DMS53 (cell line): ENCODE measurements around the gene UMOD.

Source experiments
- DNase-seq: peaks from one replicate; lab custom pipeline; 2025; lab: John Stamatoyannopoulos, UW

The UMOD gene

GRCh38 chr16:20364051-20364450, 11.5 kb upstream of the UMOD start:
- no peak for DNase-seq

- DNase-seq = no peak
Measured at GRCh38 chr16:20363191-20363590, 10.7 kb upstream of the UMOD start.

- peak; percentile 40 for DNase-seq
Measured at GRCh38 chr16:20359997-20360396, 7.5 kb upstream of the UMOD start.

GRCh38 chr16:20355114-20355782, 2.7 kb upstream of the UMOD start:
- no peak for DNase-seq

- DNase-seq = no peak
Measured at GRCh38 chr16:20353379-20353778, 864 bp upstream of the UMOD start.

- DNase-seq = peak; percentile 20
Measured at GRCh38 chr16:20349615-20350014, 2.9 kb downstream of the UMOD start.

- DNase-seq = peak; percentile 86
Measured at GRCh38 chr16:20348365-20349185, 3.9 kb downstream of the UMOD start.

- DNase-seq = no peak
Measured at GRCh38 chr16:20347666-20348364, 4.7 kb downstream of the UMOD start.

GRCh38 chr16:20344611-20345010, 7.9 kb downstream of the UMOD start:
- no peak for DNase-seq

- DNase-seq = no peak
Measured at GRCh38 chr16:20339744-20340143, 12.8 kb downstream of the UMOD start.

- DNase-seq = no peak
Measured at GRCh38 chr16:20336955-20337354, 15.6 kb downstream of the UMOD start.

GRCh38 chr16:20334396-20334795, 18.1 kb downstream of the UMOD start:
- DNase-seq = no peak

GRCh38 chr16:20333120-20333519, 19.4 kb downstream of the UMOD start:
- DNase-seq = no peak

GRCh38 chr16:20332411-20332810, 20.1 kb downstream of the UMOD start:
- DNase-seq = no peak

GRCh38 chr16:20331635-20332034, 20.9 kb downstream of the UMOD start:
- no peak for DNase-seq

- DNase-seq = no peak
Measured at GRCh38 chr16:20329392-20330138, 22.9 kb downstream of the UMOD start.

- DNase-seq = peak; percentile 29
Measured at GRCh38 chr16:20327444-20328041, 25.0 kb downstream of the UMOD start, which contains the start of gene GP2. Gene GP2, minus strand, starts transcription at chr16:20327513. Its CDS starts 1,082 bp downstream, at chr16:20326431.

GRCh38 chr16:20326321-20326720, 26.2 kb downstream of the UMOD start:
- DNase-seq = no peak

GRCh38 chr16:20325005-20325404, 27.5 kb downstream of the UMOD start:
- DNase-seq = no peak

- no peak for DNase-seq
Measured at GRCh38 chr16:20323591-20324117, 28.9 kb downstream of the UMOD start.

GRCh38 chr16:20322696-20323095, 29.8 kb downstream of the UMOD start:
- no peak for DNase-seq
